ENCODE data around the gene ADAMTS2.

- TF ChIP-seq, protein P1, sequence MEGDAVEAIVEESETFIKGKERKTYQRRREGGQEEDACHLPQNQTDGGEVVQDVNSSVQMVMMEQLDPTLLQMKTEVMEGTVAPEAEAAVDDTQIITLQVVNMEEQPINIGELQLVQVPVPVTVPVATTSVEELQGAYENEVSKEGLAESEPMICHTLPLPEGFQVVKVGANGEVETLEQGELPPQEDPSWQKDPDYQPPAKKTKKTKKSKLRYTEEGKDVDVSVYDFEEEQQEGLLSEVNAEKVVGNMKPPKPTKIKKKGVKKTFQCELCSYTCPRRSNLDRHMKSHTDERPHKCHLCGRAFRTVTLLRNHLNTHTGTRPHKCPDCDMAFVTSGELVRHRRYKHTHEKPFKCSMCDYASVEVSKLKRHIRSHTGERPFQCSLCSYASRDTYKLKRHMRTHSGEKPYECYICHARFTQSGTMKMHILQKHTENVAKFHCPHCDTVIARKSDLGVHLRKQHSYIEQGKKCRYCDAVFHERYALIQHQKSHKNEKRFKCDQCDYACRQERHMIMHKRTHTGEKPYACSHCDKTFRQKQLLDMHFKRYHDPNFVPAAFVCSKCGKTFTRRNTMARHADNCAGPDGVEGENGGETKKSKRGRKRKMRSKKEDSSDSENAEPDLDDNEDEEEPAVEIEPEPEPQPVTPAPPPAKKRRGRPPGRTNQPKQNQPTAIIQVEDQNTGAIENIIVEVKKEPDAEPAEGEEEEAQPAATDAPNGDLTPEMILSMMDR (IDR thresholded peaks at IDR 0.05) = no peak
- TF ChIP-seq POLR2A (IDR thresholded peaks at IDR 0.05) = no peak
Measured at GRCh38 chr5:179323026-179323870, 22.0 kb downstream of the ADAMTS2 start.

Measured in lower leg skin (tissue), 3 donors.